HEK293T (cell line): ENCODE measurements around the gene PSMD6.

ENCODE experiments used
- CTCF ChIA-PET: fragments of 350-600 bp; formaldehyde crosslinking; extraction: SDS; loops from one replicate; lab custom pipeline; 2021; ENCODE audit warnings: antibody characterized with exemption, inconsistent platforms; lab: Yijun Ruan, JAX
- POLR2A ChIA-PET: fragments of 350-600 bp; formaldehyde crosslinking; extraction: SDS; loops from one replicate; lab custom pipeline; 2020; ENCODE audit warnings: antibody characterized with exemption, inconsistent platforms; lab: Yijun Ruan, JAX
- DNase-seq: peaks from one replicate; pipeline ENCODE4 v3.0.0; 2012; ENCODE audit warnings: mixed read lengths; ENCODE audit errors: extremely low spot score
- ARNT ChIP-seq: fragments of 450-650 bp; IDR thresholded peaks from 2 replicates; pipeline ENCODE4 v1.6.1; 2017; ENCODE audit warnings: mild to moderate bottlenecking
- BHLHE40 ChIP-seq: fragments of 450-650 bp; IDR thresholded peaks from 2 replicates; pipeline ENCODE4 v1.6.1; 2016; ENCODE audit warnings: mild to moderate bottlenecking, moderate library complexity, borderline replicate concordance
- CTBP1 ChIP-seq: fragments of 450-650 bp; IDR thresholded peaks from 2 replicates; pipeline ENCODE4 v1.6.1; 2016; ENCODE audit warnings: borderline replicate concordance
- ELF4 ChIP-seq: fragments of 450-650 bp; IDR thresholded peaks from 2 replicates; pipeline ENCODE4 v1.6.1; 2017; ENCODE audit warnings: antibody characterized with exemption
- FOXA1 ChIP-seq: fragments of 450-650 bp; IDR thresholded peaks from 2 replicates; pipeline ENCODE4 v1.6.1; 2016; ENCODE audit warnings: mild to moderate bottlenecking
- FOXK2 ChIP-seq: fragments of 450-650 bp; IDR thresholded peaks from 2 replicates; pipeline ENCODE4 v1.6.1; 2016; ENCODE audit warnings: mild to moderate bottlenecking
- FOXM1 ChIP-seq: fragments of 450-650 bp; IDR thresholded peaks from 2 replicates; pipeline ENCODE4 v1.6.1; 2017; ENCODE audit warnings: mild to moderate bottlenecking, borderline replicate concordance
- HDGF ChIP-seq: fragments of 450-650 bp; IDR thresholded peaks from 2 replicates; pipeline ENCODE4 v1.6.1; 2017; ENCODE audit warnings: antibody characterized with exemption, borderline replicate concordance
- L3MBTL2 ChIP-seq: fragments of 450-650 bp; conservative IDR thresholded peaks from 2 replicates; pipeline ENCODE4 v1.6.1; 2016; ENCODE audit warnings: mild to moderate bottlenecking
- LEF1 ChIP-seq: fragments of 450-650 bp; IDR thresholded peaks from 2 replicates; pipeline ENCODE4 v1.6.1; 2017; ENCODE audit warnings: mild to moderate bottlenecking, borderline replicate concordance
- NFRKB ChIP-seq: fragments of 450-650 bp; IDR thresholded peaks from 2 replicates; pipeline ENCODE4 v1.6.1; 2016; ENCODE audit warnings: mild to moderate bottlenecking, moderate library complexity
- SP1 ChIP-seq: fragments of 450-650 bp; IDR thresholded peaks from 2 replicates; pipeline ENCODE4 v1.6.1; 2017
- SUZ12 ChIP-seq: fragments of 450-650 bp; IDR thresholded peaks from 2 replicates; pipeline ENCODE4 v1.6.1; 2016; ENCODE audit warnings: mild to moderate bottlenecking
- TARDBP ChIP-seq: fragments of 450-650 bp; IDR thresholded peaks from 2 replicates; pipeline ENCODE4 v1.6.1; 2016
- ZNF384 ChIP-seq: fragments of 450-650 bp; IDR thresholded peaks from 2 replicates; pipeline ENCODE4 v1.6.1; 2016
- TF ChIP-seq, protein P1 (sequence below): fragments of 450-650 bp; IDR thresholded peaks from 2 replicates; pipeline ENCODE4 v1.6.1; 2016

PSMD6 gene

DNA sequence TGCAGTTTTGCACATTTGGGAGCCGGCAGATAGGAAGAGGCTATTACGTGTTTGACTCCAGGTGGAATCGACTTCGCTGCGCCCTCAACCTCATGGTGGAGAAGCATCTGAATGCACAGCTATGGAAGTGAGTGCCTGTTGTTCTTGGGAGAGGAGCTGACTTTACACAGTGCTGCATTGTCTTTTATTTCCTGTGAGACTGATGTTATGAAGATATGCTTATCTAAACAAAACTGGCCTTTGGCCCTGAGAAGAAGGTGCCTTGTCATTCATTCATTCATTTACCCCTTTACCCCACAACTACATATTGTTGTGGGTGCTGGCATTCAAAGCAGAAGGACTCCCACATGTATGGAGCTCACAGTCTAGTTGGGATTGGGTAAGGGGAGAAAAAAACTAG lies 32.6 kb downstream of the PSMD6 start:
- DNase-seq: no peak
- CTCF ChIA-PET: no interaction called here
- no peak for TF ChIP-seq L3MBTL2
- no peak for TF ChIP-seq ZNF384
- no peak for TF ChIP-seq HDGF
- TF ChIP-seq FOXM1: no peak
- TF ChIP-seq ELF4: no peak
- TF ChIP-seq NFRKB: no peak
- no peak for TF ChIP-seq FOXK2
- no peak for TF ChIP-seq CTBP1
- POLR2A ChIA-PET: no interaction called here

DNA sequence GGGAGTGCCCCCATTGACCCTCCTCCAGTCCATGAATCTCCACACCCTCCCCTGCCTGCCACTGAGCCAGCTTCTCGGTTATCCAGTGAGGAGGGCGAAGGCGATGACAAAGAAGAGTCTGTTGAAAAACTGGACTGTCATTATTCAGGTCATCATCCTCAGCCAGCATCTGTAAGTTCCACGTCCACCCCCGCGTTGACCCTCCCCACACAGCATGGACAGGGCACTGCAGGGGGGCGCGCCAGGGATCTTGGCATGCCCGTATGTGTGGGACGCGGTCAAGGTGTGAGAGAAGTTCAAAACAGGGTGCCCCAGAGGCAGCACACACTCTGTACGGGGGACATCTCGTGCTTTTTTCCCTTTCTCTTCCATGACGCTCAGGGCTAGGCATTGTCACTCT lies 33.1 kb downstream of the PSMD6 start:
- DNase-seq: no peak
- ChIA-PET POLR2A (no interaction called here), CTCF (no interaction called here)
- TF ChIP-seq CTBP1 (no peak), NFRKB (no peak), BHLHE40 (no peak), L3MBTL2 (no peak), FOXA1 (no peak), FOXK2 (no peak), HDGF (no peak), ARNT (no peak), TARDBP (no peak), LEF1 (no peak), SP1 (no peak), ELF4 (no peak), SUZ12 (no peak), ZNF384 (no peak), FOXM1 (no peak)
- TF ChIP-seq, protein P1, sequence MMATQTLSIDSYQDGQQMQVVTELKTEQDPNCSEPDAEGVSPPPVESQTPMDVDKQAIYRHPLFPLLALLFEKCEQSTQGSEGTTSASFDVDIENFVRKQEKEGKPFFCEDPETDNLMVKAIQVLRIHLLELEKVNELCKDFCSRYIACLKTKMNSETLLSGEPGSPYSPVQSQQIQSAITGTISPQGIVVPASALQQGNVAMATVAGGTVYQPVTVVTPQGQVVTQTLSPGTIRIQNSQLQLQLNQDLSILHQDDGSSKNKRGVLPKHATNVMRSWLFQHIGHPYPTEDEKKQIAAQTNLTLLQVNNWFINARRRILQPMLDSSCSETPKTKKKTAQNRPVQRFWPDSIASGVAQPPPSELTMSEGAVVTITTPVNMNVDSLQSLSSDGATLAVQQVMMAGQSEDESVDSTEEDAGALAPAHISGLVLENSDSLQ: no peak

DNA sequence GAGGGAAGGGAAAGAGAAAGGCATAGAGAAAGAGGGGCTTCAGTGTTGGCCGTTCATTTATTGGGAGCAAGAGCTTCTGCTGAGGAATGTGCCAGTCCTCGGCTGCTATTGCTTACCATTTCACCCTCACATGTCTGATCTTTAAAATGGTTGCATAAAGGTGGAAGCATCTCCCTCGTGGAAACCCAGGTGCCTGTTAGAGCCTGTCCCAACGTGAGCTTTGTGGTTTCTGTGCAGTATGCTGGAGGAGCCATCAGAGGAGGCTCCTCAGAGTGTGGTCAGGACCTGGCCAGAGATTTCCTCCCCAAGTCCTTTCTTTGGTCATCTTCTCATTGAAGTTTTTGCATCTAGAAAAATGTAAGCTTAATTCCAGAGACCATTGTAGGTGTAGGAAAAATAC lies 34.4 kb downstream of the PSMD6 start:
- ChIA-PET CTCF (no interaction called here), POLR2A (no interaction called here)
- TF ChIP-seq FOXK2 (no peak), L3MBTL2 (no peak), SP1 (no peak), SUZ12 (no peak), ELF4 (no peak), FOXA1 (no peak)
- DNase-seq: no peak

DNA sequence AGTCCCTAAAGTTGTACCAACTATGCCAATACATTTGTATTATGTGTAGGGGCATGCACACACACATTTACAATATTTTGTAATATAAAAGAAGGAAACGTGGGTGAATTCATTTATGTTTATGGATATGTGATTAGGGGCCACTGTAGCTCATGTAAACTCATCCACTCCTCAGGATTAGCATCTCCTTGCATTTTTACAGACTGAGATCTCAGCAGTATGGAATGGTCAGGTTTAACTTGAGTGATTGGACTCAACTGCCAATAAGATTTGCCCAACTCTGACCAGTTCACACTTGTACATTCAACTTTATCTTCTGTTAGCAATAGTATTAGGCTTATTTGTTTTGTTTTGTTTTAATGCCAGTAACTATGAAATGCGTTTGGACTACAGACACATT lies 36.5 kb downstream of the PSMD6 start:
- no peak for TF ChIP-seq SP1
- no peak for TF ChIP-seq LEF1
- no peak for TF ChIP-seq ARNT
- no peak for TF ChIP-seq SUZ12
- TF ChIP-seq BHLHE40: no peak
- TF ChIP-seq FOXA1: no peak
- no peak for TF ChIP-seq NFRKB
- no peak for TF ChIP-seq FOXM1
- no peak for TF ChIP-seq ZNF384
- no peak for TF ChIP-seq FOXK2
- TF ChIP-seq, protein P1: no peak
- no peak for TF ChIP-seq TARDBP
- TF ChIP-seq ELF4: no peak
- no peak for TF ChIP-seq CTBP1
- no peak for TF ChIP-seq L3MBTL2
- ChIA-PET CTCF (no interaction called here), POLR2A (no interaction called here)
- DNase-seq: no peak

DNA sequence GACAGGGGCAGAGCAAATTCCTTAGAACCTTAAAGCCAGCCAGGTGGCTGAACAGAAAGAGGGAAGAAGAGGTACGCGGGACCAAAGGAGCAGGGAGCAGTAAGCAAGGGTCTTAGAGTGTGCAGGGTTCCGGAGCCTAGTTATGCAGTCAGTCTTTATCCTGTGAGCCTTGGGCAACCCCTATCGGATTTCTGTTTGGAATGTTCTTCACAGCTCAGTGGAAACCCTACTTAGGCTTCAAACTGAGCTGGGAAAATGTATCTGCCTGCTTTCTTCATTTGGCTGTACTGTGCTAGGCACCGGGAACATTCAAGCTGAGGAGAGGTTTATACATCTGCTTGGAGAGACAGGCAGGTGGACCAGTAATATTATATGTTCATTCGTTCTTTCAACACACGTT lies 37.1 kb downstream of the PSMD6 start:
- POLR2A ChIA-PET: no interaction called here
- CTCF ChIA-PET: no interaction called here
- TF ChIP-seq SP1: no peak
- no peak for DNase-seq

DNA sequence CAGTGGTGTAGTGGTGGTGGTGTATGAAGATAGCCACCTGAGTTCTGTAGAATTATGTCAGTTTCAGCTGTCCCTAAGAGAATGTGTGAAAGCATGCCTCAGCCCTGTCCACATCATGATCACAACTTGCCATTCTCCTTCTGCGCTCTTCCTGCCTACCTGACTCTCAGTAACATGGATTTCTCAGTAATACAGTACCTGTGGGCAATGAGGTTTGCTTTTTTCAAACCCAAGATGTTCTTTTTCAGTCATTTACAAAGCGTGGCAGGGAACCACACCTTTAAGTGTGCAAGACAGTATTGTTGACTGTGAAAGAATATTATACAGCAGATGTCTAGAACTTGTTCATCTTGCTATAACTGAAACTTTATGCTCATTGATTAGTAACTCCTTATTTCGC lies 38.9 kb downstream of the PSMD6 start:
- CTCF ChIA-PET: no interaction called here
- DNase-seq: no peak
- POLR2A ChIA-PET: no interaction called here
- TF ChIP-seq FOXA1 (no peak), NFRKB (no peak), LEF1 (no peak), HDGF (no peak), FOXK2 (no peak), SP1 (no peak), BHLHE40 (no peak), ARNT (no peak), ZNF384 (no peak), FOXM1 (no peak), CTBP1 (no peak), TARDBP (no peak)
- TF ChIP-seq, protein P1: no peak

DNA sequence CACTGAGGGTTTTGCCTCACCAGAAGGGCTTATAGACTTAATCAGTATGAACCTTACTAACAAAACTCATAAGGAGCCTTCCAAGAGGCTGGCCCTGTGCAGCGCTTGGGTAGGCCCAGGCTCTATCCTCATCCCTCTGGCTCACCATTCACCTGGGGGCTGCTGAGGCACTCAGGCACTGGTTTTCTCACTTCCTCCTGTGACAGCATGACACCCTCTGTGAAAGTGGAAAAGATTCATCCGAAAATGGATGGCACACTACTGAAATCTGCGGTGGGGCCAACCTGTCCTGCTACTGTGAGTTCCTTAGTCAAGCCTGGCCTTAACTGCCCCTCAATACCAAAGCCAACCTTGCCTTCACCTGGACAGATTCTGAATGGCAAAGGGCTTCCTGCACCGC lies 41.3 kb downstream of the PSMD6 start:
- no peak for DNase-seq
- TF ChIP-seq LEF1 (no peak), CTBP1 (no peak), FOXA1 (no peak), ARNT (no peak)
- CTCF ChIA-PET: no interaction called here
- POLR2A ChIA-PET: no interaction called here
